ENCODE data around the gene JHY.
"Not testable (repeated sequence)": the region's sequence is repeated elsewhere in the genome, so short reads cannot be mapped to it uniquely, and the experiment has no call there.

Gene JHY

DNA sequence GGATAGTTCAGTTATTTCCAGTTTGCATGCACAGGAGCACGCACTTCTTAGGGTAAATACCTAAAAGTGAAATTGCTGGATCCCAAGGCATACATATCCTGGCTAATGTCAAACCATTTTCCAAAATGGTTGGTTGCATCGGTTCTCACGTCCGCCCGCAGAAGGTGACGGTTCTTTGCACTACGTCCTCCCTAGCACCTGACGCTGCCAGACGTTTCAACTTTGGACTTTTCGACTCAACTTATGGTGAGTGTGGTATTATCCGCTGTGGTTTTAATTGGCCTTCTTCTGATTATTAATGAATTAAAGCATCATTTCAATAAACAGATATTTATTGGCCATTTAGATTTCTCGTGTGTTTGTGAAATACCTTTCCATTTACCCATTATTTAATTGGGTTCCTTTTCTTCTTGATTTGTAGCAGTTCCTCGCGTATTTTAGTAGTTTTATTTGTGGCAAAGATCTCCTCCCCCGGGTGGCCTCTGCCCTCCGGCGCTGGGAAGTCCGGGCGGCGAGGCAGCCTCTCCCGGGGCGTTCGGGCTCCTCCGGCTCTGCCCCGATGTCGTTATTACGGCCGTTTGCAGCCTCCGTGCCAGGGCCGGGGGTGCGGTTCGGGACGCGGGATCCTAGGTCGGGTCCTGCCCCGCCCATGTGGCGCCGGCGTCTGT lies at the start of gene JHY:
Gene JHY (plus strand): TSS at position 571 of the 668 bp plus-strand sequence. CDS start 3,091 bp downstream, outside the sequence.
- DNase-seq, result no peak

DNA sequence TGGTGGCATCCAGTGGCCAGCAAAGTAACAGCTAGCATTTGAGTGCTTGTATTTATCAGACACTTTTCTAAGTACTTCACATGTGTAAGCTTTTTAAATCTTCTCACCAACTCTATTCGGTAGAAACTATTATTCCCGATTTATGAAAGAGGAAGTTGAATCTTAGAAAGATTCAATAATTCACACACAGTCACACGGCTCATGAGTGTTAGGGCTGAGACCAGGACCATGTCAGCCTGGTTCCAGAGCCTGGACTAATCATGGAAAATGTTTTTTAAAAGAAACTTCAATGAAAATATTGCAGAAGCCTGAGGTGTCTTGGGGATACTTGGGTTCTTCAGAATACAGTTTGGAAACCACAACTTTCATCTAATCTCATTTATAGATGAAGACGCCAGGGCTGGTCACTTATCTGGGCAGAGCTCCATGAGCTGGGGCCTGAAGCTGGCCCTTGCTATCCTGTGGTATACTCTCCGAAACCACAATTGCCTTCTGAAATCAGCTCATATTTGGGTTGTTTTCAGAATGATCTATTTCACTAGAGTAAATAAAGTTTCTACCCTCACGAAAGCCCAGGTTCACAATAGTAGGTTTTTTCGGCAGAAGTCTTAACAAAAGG lies 48.6 kb upstream of the JHY start:
- no peak for DNase-seq

DNA sequence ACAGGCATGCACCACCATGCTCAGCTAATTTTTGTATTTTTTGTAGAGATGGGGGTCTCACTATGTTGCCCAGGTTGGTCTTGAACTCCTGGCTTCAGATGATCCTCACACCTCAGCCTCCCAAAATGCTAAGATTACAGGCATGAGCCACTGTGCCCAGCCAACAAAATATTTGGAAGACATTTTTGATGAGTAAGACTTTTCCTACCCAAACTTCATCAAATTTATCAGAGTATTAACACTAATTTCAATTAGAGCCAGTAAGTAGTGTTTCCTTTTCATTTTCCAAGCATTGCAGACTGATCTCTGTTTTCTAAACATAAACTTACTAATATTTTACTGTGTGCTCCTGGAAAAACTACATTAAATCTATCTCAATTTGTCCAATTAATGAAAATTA lies 45.6 kb upstream of the JHY start:
- no peak for DNase-seq

DNA sequence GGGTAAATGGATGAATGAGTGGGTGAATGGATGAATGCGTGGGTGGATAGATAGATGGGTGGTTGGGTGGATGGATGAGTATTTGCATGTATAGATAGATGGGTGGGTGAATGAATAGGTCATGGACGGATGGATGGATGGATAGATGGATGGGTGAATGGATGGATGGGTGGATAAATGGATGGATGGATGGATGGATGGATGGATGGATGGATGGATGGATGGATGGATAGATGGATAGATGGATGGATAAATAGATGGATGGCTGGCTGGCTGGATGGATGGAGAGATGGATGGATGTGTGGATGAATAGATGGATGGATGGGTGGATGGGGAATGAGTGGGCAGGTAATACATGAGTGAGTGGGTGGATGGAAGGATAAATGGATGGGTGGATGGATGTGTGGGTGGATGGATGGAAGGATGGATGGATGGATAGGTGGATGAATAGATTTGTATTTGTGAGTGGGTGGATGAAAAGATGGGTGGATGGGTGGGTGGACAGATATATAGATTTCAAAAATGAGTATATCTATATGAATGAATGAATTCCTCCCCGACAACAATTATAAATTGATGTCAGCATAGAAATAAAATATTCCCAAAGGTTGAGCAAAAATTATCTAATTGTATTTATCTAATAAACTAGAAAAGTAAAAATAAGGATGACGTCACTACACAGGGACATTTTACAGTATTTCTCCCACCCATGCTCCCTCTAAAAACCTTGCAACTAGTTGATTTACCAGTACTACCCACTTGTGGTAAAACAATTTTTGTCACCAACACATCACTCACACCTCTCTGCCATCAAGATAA lies 44.8 kb upstream of the JHY start:
- DNase-seq, result no peak

DNA sequence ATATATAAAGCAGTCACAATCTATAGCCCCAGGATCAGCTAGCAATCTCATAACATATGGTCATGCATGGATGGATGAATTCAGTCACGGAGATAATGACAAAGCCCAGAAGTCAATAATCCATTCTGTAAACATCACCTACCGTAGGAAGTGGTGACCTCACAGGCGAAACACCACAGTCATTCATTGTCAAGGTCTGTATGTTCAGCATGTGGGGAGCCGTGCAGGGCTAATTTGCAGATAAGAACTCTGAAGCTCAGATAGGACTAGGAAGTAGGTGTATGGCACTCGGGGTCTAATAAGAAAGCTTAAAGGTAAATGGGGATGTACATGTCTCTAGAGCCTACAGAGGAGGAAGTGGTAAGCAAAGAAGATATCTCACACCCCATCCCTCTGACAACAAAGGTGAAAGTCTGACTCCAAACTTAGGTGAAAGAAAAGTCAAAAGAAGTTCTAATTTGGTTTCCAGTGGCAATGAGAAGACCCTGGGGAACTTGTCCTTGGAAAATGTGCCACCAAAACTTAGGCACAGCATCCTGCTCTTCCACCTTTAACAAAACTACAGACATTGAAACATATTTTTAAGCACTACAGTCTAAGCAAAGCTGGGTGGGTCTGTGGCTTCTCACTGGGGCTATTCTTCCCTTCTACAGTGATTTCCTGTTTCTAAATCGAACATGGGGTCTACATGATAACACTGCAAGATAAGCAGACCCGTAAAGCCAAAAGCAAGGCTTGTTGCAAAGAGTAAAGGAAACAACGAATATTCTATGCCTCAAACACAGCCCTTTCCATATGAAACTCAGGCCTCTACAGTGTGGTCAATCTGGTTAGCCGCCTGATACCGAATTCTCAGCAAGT lies 39.0 kb upstream of the JHY start:
- no peak for DNase-seq

DNA sequence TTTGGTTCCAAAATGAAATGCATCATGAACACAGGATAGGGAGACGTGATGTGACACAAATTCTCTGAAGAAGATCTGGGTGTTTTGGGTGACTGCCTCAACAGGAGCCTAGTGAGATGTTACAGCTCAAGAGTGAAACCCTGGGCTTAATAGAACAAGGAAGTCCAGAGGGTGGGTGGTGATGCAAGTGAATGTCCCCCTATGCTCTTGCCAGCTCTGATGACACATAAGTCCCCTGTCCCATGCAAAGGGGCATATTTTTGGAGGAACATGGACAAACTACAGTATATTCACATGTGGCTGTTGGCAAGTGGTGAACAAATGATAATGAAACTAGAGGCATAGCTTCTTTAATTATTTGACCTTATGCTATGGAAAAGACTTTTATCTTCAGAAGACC lies 35.1 kb upstream of the JHY start:
- no peak for DNase-seq

DNA sequence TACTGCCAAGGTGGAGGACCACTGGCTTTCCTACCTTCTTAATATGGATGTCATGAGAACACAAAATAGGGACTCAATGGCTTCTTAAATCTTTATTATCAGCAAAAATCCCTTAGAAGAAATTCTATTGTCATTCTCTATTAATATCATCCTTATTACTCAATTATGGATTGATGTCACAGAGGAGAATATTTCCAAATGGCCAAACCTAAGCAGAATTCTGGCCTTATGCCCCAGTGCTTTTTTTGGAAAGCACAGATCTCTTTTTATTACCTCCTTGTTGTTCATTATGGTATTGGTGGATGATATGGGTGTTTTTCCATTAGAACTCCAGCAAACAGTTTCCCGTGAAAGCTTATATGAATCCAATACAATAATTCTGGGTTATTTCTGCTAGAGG lies 34.4 kb upstream of the JHY start:
- no peak for DNase-seq

DNA sequence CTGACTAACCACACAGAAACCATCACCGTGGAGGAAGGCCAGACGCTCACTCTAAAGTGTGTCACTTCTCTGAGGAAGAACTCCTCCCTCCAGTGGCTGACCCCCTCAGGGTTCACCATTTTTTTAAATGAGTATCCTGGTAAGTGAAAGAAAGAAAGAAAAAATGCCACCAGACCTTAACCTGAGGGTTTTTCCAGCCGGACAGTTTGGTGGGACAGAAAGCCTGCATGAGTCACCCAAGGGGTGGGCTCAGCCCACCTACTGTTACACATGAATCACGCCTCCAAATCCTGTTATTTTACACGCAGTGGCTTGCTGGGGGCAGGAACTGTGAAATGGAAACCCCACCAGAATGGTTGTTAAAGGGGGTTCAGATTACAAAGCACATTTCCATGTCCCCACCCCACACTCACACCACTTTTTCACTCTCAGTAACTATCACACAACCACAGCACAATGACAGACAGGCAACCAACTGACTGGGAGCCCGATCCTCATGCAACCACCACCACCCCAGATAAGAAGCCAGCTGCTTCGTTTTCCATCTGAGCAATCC lies 32.4 kb upstream of the JHY start:
- DNase-seq, result no peak

DNA sequence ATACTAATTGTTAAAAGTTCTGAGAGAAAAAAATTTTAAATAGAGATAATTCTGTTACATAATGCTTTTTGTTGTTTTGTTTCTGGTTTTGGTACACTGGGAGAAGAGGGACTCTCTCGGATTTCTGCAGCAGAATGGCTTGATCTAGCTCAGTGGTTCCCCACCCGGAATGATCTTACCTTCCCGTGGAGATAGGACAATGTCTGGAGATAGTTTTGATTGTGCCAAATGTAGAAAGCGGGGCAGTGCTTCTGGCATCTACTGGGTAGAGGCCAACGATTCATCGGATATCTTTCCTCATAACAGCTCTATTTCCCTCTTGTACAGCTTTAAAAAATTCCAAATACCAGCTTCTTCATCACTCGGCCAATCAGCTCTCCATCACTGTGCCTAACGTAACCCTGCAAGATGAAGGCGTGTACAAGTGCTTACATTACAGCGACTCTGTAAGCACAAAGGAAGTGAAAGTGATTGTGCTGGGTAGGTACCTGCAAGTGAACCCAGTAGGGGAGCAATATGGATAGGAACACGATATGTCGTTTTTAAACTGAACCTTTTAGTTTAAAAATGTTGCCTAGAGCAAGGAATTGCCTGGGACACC lies 31.1 kb upstream of the JHY start:
- DNase-seq, result no peak

DNA sequence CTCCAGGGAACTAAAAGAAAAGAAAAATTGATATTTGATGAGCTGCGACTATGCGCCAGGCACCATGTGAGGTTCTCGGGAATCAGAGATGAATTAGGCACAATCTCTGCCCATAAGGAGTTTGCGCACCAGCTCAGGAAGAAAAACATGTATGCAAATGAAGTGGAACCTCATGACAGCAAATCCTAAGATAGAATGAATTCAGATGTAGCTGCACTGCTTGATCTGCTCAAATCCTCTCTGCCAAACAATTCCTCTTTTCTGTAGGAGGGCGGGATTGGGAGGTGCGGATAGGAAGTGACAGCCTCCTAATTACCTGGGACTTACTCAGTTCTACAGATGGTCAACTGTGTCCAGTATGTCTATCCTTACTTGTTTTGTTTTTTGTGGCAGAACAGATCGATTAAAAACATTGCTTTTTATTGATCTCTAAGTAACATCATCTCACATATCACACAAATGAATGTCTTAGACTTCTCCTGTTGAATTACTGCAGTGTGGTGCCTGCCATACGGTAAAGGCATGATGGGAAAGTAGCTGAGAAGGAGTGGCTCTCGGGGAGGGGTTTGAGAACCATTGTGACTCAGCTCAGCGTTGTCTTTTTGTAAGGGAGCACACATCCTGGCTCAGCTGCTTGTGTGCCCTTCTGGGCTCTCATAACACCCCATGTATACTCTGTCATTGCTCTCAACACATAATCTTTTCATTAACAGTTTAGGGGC lies 30.3 kb upstream of the JHY start:
- DNase-seq, result no peak

DNA sequence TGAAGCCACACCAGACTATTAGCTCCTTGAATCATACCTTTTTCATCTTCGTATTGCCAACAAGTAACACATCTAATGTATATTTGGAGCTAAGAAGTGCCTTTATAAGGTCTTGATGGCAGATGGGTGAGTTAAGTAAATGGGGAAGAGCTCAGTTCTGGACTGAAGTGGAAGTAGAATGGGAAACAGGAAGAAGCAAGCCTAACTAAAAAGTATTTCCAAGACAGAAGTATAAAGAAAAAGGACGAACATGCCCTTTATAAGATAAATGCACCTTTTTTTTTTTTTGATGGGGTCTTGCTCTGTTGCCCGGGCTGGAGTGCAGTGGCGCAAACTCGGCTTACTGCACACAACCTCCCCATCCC lies 29.8 kb upstream of the JHY start:
- no peak for DNase-seq

DNA sequence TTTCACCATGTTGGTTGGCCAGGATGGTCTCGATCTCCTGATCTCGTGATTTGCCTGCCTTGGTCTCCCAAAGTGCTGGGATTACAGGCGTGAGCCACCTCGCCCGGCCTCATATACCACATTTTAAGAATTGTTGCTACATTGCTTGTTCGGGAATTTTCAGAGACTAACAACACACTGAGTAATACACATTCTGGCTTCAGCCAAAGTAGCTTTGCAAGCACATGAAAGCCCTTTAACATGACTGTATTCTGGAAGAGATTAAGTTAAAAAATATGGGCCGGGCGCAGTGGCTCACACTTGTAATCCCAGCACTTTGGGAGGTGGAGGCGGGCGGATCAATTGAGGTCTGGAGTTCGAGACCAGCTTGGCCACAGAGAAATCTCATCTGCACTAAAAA lies 29.3 kb upstream of the JHY start:
- DNase-seq, result no peak

DNA sequence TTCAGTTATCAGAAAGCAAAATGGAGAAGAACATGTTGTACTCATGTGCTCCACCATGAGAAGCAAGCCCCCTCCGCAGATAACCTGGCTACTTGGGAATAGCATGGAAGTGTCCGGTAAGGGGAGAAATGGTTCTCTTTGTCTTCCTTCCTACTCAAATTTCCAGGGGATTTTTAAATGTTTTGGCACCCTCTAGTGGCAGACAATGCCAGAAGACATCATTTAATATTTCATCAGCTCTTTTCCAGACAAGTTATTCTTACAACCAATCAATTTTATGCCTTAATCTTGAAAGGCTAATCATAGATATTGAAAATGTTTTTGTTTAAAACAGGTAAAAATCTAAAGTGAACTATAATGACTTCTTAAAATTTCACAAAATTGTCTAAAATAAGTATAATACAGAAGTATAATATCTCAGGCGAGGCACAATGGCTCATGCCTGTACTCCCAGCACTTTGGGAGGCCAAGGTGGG lies 28.6 kb upstream of the JHY start:
- peak; percentile 69 for DNase-seq

DNA sequence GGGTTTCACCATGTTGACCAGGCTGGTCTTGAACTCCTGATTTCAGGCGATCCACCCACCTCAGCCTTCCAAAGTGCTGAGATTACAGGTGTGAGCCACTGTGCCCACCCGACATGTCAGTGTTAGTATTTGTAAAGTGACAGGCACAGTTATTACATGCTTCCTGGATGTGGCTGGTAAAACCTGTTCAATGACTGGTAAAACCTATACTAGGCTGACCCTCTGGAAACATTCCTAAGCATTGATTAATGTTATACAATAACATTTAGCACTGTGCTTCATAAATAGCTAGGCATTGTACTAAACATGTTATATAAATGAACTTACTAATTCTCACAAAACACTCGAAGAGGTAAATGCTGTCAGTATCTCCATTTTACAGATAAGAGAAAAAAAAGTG lies 20.9 kb upstream of the JHY start:
- DNase-seq, result no peak

DNA sequence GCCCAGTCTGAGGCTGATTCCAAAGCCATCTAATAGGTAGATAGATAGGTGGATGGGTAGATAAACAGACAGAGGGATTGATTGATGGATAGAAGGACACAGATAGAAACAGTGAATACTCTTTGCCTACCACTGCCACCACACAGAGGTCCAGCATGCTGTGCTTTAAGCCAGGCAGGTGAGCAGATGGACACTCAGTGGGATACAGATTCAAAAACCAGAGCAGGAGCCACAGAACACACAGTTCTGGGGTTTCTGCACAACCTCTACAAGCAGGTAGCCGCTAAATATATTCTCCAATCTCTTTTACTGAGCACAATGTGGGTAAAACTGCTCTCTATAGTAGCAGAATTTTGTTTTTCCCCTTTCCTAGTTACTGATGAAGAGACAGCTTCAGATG lies 20.5 kb upstream of the JHY start:
- no peak for DNase-seq

DNA sequence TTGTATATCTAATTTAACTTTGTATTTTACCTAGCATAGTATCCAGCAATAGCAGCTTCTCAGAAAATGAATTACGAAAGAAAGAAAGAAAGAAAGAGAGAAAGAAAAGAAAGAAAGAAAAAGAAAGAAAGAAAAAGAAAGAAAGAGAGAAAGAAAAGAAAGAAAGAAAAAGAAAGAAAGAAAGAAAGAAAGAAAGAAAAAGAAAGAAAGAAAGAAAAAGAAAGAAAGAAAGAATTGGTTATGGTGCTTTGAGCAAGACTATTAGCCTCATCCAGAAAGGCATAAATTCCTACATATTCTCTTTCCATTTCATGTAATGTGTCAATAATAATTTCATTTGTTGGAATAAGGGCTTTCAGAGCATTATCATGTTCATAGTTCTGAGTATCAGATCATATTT lies 19.4 kb upstream of the JHY start:
- not testable (repeated sequence) for DNase-seq

DNA sequence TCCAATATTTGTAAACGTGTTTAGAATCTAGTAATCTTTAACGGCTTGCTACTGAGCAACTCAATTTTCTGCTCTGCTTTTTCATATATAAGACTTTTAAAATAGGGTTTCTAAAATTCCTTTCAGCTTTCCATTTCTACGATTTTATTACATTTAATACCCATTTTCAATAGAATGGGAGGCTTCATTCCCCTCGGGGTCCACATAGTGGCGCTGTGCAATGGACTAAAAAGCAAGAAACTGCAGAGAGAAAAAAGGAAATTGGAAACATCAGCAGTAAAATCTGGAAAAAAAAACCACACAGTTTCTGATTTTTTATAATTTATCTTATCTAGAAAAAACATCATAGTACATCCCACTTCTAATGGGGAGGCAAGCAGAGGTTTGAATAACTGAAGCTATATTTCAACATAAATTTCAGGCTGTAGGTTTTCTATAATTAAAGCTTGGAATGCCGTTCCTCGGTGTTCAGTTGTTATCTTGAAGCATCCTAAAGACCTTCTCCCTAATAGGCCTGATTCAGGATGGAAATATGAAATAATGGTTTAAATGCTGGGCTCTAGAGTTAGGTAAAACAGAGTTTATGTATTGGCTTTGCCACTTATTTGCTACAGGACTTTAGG lies 18.7 kb upstream of the JHY start:
- peak; percentile 39 for DNase-seq

DNA sequence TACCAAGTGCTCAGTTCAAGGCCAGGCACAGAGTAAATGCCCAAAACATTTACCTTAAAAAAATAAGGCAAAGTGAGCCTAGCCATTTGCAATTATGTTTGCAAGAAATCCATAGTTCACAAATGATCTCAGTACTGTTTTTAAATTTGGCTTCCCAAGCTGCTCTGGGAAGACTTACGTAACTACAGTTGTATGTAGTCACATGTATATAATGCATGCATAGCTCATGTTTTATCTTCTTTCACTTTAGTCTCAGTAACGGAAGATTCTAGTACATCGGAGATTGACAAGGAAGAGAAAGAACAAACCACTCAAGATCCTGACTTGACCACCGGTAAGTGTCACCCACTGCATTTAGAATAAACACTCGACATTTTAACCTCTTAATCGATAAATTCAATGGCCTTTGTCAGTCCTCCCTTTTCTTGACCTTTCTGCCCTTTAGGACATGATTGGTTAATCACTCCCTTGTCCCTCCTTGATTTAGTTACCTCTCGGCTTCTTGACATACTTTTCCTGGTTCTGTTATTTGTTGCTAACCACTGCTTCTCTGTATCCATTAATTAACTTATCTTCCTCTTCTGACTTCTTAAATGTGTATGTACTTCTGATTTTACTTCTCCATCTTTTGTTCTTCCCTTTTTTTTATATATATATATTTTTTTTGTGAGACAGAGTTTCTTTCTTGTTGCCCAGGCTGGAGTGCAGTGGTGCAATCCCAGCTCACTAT lies 18.0 kb upstream of the JHY start:
- no peak for DNase-seq

DNA sequence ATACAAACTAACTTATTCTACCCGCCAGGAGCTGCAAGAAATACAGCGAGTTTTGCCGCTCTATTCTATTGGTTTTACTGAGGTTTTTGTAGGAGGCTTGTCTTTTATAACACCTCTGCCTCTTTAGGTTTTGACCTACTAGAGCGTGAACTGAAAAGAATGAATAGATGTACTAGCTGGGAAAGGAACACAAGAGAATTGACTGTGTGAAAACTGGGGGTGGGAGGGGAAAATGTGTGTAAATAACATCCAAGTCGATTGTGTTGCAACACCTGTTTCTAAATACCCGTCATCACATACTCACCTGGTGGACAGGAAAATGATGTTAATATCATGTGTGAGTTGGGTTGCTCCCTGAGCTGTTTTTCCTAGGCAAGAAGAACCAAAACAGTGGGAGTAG lies 12.9 kb upstream of the JHY start:
- no peak for DNase-seq

DNA sequence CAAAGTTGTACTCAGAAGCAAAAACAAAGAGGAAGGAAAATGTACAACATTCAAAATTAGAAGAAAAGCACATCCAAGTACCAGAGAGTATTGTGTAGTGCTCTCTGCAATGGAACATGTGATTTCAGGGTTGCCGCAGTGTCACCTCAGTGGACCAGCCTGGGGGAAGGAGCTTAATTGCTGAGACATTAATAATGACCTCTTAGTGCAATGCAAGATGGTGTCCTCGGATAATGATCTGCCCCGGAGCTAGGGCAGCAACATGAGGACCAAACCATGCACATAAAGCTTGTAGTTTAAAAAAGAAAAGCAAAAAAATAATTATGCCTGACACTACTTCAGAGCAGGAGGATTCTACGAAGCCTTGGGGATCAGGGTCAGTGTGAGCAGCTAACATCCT lies 11.3 kb upstream of the JHY start:
- no peak for DNase-seq

DNA sequence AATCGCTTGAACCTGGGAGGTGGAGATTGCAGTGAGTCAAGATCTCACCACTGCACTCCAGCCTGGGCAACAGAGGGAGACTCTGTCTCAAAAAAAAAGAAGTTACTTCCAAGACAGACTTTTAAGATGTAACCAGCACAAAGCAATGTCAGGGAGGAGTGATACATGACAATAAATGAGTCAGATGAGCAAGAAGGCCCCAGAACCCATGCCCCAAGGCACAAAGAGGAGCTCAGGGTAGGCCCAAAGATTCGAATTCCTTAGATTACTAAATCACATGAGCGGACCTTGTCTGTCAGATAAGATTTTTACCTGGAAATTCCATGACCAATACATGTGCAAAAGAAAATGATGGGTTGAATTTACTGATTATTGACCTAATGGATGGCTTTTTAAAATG lies 10.5 kb upstream of the JHY start:
- DNase-seq, result no peak
